ENCODE measurements around the gene PPM1M. TPM values are rescaled to one million over a fixed set of nuclear protein-coding genes. Genes with fewer than 3 reads are reported as not detected.

PPM1M gene
- 10.6 to 11.8 TPM (median 11.6 TPM) in 3 replicates for total RNA-seq

DNA sequence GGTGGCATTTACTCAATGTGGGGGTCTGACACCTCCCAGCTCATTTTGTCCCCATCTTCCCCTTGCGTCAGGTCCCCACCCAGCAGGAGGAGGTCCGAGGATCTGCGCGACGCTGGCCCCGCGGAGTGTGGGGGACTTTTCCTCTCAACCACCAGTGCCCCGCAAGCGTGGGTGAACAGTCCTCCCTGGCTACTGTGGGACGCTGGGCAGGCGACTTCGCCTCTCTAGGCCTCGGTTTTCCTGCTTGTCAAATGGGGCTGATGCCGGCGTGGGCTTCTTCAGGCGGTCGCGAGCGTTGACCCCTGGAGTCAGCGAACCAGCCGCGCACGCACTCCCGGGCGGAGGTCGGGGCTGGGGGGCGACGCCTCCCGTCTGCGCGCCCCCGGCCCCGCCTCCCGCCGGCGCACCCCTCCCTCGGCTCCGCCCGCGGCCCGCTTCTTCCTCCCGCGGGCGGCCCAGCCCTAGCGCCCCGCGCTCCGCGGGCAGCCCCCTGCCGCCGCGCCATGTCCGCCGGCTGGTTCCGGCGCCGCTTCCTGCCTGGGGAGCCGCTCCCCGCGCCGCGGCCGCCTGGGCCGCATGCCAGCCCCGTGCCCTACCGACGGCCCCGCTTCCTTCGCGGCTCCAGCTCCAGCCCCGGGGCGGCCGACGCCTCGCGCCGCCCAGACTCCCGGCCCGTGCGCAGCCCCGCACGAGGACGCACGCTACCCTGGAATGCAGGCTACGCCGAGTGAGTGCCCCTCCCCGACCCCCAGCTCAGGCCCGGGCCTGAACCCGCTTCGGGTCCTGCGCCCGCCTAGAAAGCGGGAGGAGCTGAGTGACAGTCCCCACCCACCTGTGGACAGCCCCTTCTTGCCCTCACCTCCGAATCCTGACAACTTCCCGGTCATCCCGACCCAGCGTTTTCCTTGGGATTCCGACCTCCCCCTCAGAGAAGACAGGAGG lies at the start of gene PPM1M:
TSS of gene PPM1M (plus strand) at position 438 of the 942 bp plus-strand sequence. CDS start at position 504, 66 bp downstream.
- H3K9me3 Mint-ChIP-seq: no peaks in the 10 kb centered on the region
- peaks cover 3% of the 10 kb centered on the region for H3K36me3 Mint-ChIP-seq
- peak within 1 kb of the TSS; percentile 39 for H3K27ac Mint-ChIP-seq
- peak within 1 kb of the TSS; percentile 59 for H3K4me3 Mint-ChIP-seq
- no peaks in the 10 kb centered on the region for H3K27me3 Mint-ChIP-seq (ENCODE audit: low read depth)
- TF ChIP-seq CTCF (IDR thresholded peaks at IDR 0.05; ENCODE audit: unreplicated experiment): no peak
- DNase-seq (ENCODE audit: low spot score in 2 of 2, unreplicated experiment in 2 of 2): peak in 1 of 2 experiments; percentile 75
- H3K4me1 Mint-ChIP-seq: peaks cover 8% of the 10 kb centered on the region

GRCh38 chr3:52195823-52196331 lies 49.7 kb upstream of the PPM1M start:
- no peak overlapping the region for H3K4me3 Mint-ChIP-seq
- DNase-seq (ENCODE audit: low spot score in 2 of 2, unreplicated experiment in 2 of 2): no peak
- H3K4me1 Mint-ChIP-seq: peaks cover 23% of the 10 kb centered on the region
- no peak overlapping the region for H3K27ac Mint-ChIP-seq
- no peaks in the 10 kb centered on the region for H3K9me3 Mint-ChIP-seq
- peaks cover 4% of the 10 kb centered on the region for H3K36me3 Mint-ChIP-seq
- no peak for TF ChIP-seq CTCF (IDR thresholded peaks at IDR 0.05; ENCODE audit: unreplicated experiment)
- no peaks in the 10 kb centered on the region for H3K27me3 Mint-ChIP-seq (ENCODE audit: low read depth)

- no peak for DNase-seq (ENCODE audit: low spot score in 2 of 2, unreplicated experiment in 2 of 2)
- Mint-ChIP-seq H3K9me3 (no peaks in the 10 kb centered on the region), H3K36me3 (peaks cover 8% of the 10 kb centered on the region), H3K4me3 (no peak overlapping the region), H3K27me3 (ENCODE audit: low read depth) (no peaks in the 10 kb centered on the region), H3K27ac (no peak overlapping the region), H3K4me1 (peaks cover 23% of the 10 kb centered on the region)
- no peak for TF ChIP-seq CTCF (IDR thresholded peaks at IDR 0.05; ENCODE audit: unreplicated experiment)
Observed at GRCh38 chr3:52196977-52197376, 48.6 kb upstream of the PPM1M start.

DNA sequence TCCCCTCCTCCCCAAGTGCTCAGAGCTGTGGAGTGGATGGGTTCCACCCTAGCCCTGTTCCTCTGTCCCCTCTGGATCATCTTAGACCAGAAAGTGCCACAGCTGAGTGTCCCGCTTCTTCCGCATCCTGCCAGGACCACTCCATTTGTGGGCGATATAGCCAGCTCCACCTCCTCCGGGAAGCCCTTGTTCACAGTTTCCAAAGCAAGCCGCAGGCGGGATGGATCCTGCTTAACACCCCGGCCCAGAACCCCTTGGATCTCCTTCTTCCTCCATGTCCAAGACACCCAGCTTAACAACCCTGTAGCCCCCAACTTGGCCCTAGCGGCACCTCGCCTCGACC lies 48.1 kb upstream of the PPM1M start:
- Mint-ChIP-seq H3K4me3 (peak overlapping the region; percentile 98), H3K36me3 (peaks cover 11% of the 10 kb centered on the region), H3K4me1 (peaks cover 23% of the 10 kb centered on the region), H3K27ac (peak overlapping the region; percentile 95), H3K9me3 (no peaks in the 10 kb centered on the region), H3K27me3 (ENCODE audit: low read depth) (no peaks in the 10 kb centered on the region)
- no peak for DNase-seq (ENCODE audit: low spot score in 2 of 2, unreplicated experiment in 2 of 2)
- TF ChIP-seq CTCF (IDR thresholded peaks at IDR 0.05; ENCODE audit: unreplicated experiment): no peak

- peaks cover 23% of the 10 kb centered on the region for H3K4me1 Mint-ChIP-seq
Observed at GRCh38 chr3:52197842-52198625, 47.5 kb upstream of the PPM1M start, which contains the start of gene ALAS1. TSS of gene ALAS1 (plus strand) at chr3:52198160. CDS start at chr3:52199242, 1,082 bp downstream.

More at GRCh38 chr3:52197842-52198625, 47.5 kb upstream of the PPM1M start, which contains the start of gene ALAS1:
- H3K27ac Mint-ChIP-seq: peak within 1 kb of the TSS; percentile 95
- no peak for TF ChIP-seq CTCF (IDR thresholded peaks at IDR 0.05; ENCODE audit: unreplicated experiment)
- H3K4me3 Mint-ChIP-seq: peak within 1 kb of the TSS; percentile 98
- DNase-seq (ENCODE audit: low spot score in 2 of 2, unreplicated experiment in 2 of 2): peak; percentile 96 to 99
- peaks cover 15% of the 10 kb centered on the region for H3K36me3 Mint-ChIP-seq
- no peaks in the 10 kb centered on the region for H3K27me3 Mint-ChIP-seq (ENCODE audit: low read depth)
- H3K9me3 Mint-ChIP-seq: no peaks in the 10 kb centered on the region

Data from mesothelial cell of epicardium (in vitro differentiated cells).